HepG2 (cell line): ENCODE data around the gene PKNOX2. TPM values are rescaled to one million over a fixed set of nuclear protein-coding genes. Genes with fewer than 3 reads are reported as not detected.
A peak's percentile ranks its signal among the peaks of the same experiment; 100 is the strongest.

ENCODE experiments used
- ATAC-seq: fragments of 200-7000 bp; cut with Tn5 transposase; 3 replicates; pipeline ENCODE4 v1.9.1; 2020; ENCODE audit warnings: mild to moderate bottlenecking, moderate library complexity
- BruUV-seq: library from RNA; stranded (reverse); fragments of 400-500 nt; replicated peaks from 2 replicates; lab custom pipeline; 2021; lab: Mats Ljungman, UMichigan
- CTCF ChIA-PET: fragments of 300-600 bp; formaldehyde crosslinking; extraction: SDS; loops from one replicate; lab custom pipeline; 2021; ENCODE audit warnings: low total read pairs, inconsistent platforms, low intra/inter-chr PET ratio; lab: Yijun Ruan, JAX
- POLR2A ChIA-PET: fragments of 350-600 bp; sonication (Branson Sonifier 250); formaldehyde crosslinking; loops from one replicate; lab custom pipeline; 2020; ENCODE audit warnings: antibody characterized with exemption, inconsistent platforms; lab: Yijun Ruan, JAX
- DNase-seq: peaks from one replicate; pipeline ENCODE4 v3.0.0-alpha.2; 2015; ENCODE audit warnings: low spot score
- FAIRE-seq: peaks from 3 replicates; lab custom pipeline; 2011; peaks lifted over from hg19 to GRCh38; lab: Jason Lieb, UNC
- H2AFZ ChIP-seq: one replicate; pipeline ENCODE4 v1.6.1; 2011; ENCODE audit warnings: low read length, inconsistent platforms
- H3K27ac ChIP-seq: fragments of 300-600 bp; 3 replicates; pipeline ENCODE4 v1.8.0; 2011; ENCODE audit warnings: mixed run types, mild to moderate bottlenecking, mixed read lengths, low read length, inconsistent platforms; ENCODE audit not compliant: insufficient read depth; ENCODE audit errors: extremely low read length
- H3K27me3 ChIP-seq, 2 experiments: fragments of 200-600 bp in 1 of 2; 2 replicates in 1 of 2; 3 replicates in 1 of 2; pipeline versions ENCODE4 v1.6.0 to v1.8.0; 2011; ENCODE audit warnings: low read length in 2 of 2, mild to moderate bottlenecking in 2 of 2, moderate library complexity in 2 of 2, inconsistent platforms in 1 of 2; ENCODE audit not compliant: insufficient read depth in 2 of 2, control insufficient read depth in 1 of 2
- H3K36me3 ChIP-seq, 2 experiments: fragments of 200-600 bp in 1 of 2; replicated peaks in 1 of 2; 2 replicates in 1 of 2; 3 replicates in 1 of 2; pipeline versions ENCODE4 v1.5.1 to v1.8.0; 2011; ENCODE audit warnings: low read length in 2 of 2, inconsistent platforms in 1 of 2; ENCODE audit not compliant: insufficient read depth in 2 of 2, control insufficient read depth in 1 of 2
- H3K4me1 ChIP-seq: 2 replicates; pipeline ENCODE4 v1.5.1; 2012; ENCODE audit warnings: low read length, inconsistent platforms; ENCODE audit not compliant: insufficient read depth
- H3K4me2 ChIP-seq: 2 replicates; pipeline ENCODE4 v1.6.0; 2011; ENCODE audit warnings: low read depth, low read length, inconsistent platforms
- H3K4me3 ChIP-seq, 3 experiments: fragments of 200-600 bp in 1 of 3; sonication (generic), shearing (Covaris generic) in 1 of 3; replicated peaks in 1 of 3; 2 replicates each; pipeline ENCODE4 v1.5.1; 2011 to 2016; ENCODE audit warnings: low read length in 3 of 3, inconsistent platforms in 2 of 3, low read depth in 2 of 3, mild to moderate bottlenecking in 2 of 3, control low read depth in 1 of 3, mixed read lengths in 1 of 3; ENCODE audit not compliant: insufficient read depth in 1 of 3
- H3K79me2 ChIP-seq: one replicate; pipeline ENCODE4 v1.6.1; 2011; ENCODE audit warnings: low read length, inconsistent platforms; ENCODE audit not compliant: insufficient read depth
- H3K9ac ChIP-seq: 2 replicates; pipeline ENCODE4 v1.6.0; 2011; ENCODE audit warnings: mild to moderate bottlenecking, low read depth, low read length, inconsistent platforms; ENCODE audit not compliant: insufficient read depth
- H3K9me3 ChIP-seq: 2 replicates; pipeline ENCODE4 v1.5.1; 2012; ENCODE audit warnings: mild to moderate bottlenecking, low read length
- H4K20me1 ChIP-seq: 2 replicates; pipeline ENCODE4 v1.6.0; 2011; ENCODE audit warnings: inconsistent platforms, mild to moderate bottlenecking, low read length, moderate library complexity; ENCODE audit not compliant: insufficient read depth
- GATA4 ChIP-seq: sonication (generic); IDR thresholded peaks from 2 replicates; pipeline ENCODE4 v1.6.1; 2016; ENCODE audit warnings: antibody characterized with exemption, low read depth, borderline replicate concordance
- HIVEP1 ChIP-seq: sonication (generic); formaldehyde crosslinking; IDR thresholded peaks from 2 replicates; pipeline ENCODE4 v1.4.0; 2020; ENCODE audit warnings: mild to moderate bottlenecking, missing genetic modification reagents
- KAT7 ChIP-seq: IDR thresholded peaks from 2 replicates; pipeline ENCODE4 v1.6.1; 2018; ENCODE audit warnings: borderline replicate concordance, missing compliant biosample characterization
- KLF12 ChIP-seq: sonication (generic); formaldehyde crosslinking; IDR thresholded peaks from 2 replicates; pipeline ENCODE4 v1.4.0; 2020; ENCODE audit warnings: missing genetic modification reagents, borderline replicate concordance
- MBD4 ChIP-seq: IDR thresholded peaks from 2 replicates; pipeline ENCODE4 v1.6.1; 2012; ENCODE audit warnings: low read length, inconsistent platforms, borderline replicate concordance
- RNF2 ChIP-seq: fragments of 450-650 bp; conservative IDR thresholded peaks from 2 replicates; pipeline ENCODE4 v1.6.1; 2016; ENCODE audit warnings: low read depth
- SNAPC5 ChIP-seq: sonication (generic); formaldehyde crosslinking; IDR thresholded peaks from 2 replicates; pipeline ENCODE4 v1.8.1; 2023; ENCODE audit warnings: mild to moderate bottlenecking, missing genetic modification reagents, borderline replicate concordance
- SRSF4 ChIP-seq: fragments of 200-400 bp; formaldehyde crosslinking; IDR thresholded peaks from one replicate; pipeline ENCODE4 v1.6.1; 2018; ENCODE audit warnings: mild to moderate bottlenecking, low read depth, low read length, moderate library complexity; ENCODE audit not compliant: poor library complexity, severe bottlenecking
- STAG1 ChIP-seq: sonication (generic); formaldehyde crosslinking; IDR thresholded peaks from 2 replicates; pipeline ENCODE4 v1.4.0; 2020; ENCODE audit warnings: missing genetic modification reagents
- ZMYM3 ChIP-seq: sonication (generic); formaldehyde crosslinking; IDR thresholded peaks from 2 replicates; pipeline ENCODE4 v1.5.1; 2020; ENCODE audit warnings: mild to moderate bottlenecking, missing genetic modification reagents
- ZNF121 ChIP-seq: sonication (generic); formaldehyde crosslinking; IDR thresholded peaks from 2 replicates; pipeline ENCODE4 v1.5.0; 2020; ENCODE audit warnings: mild to moderate bottlenecking, missing genetic modification reagents
- ZNF3 ChIP-seq: IDR thresholded peaks from 2 replicates; pipeline ENCODE4 v1.7.0; 2017; ENCODE audit warnings: inconsistent platforms
- ZNF558 ChIP-seq: sonication (generic); formaldehyde crosslinking; IDR thresholded peaks from 2 replicates; pipeline ENCODE4 v1.9.0; 2022; ENCODE audit warnings: mild to moderate bottlenecking, missing genetic modification reagents, borderline replicate concordance
- ZNF768 ChIP-seq: sonication (generic); formaldehyde crosslinking; IDR thresholded peaks from 2 replicates; pipeline ENCODE4 v1.4.0; 2020; ENCODE audit warnings: missing genetic modification reagents
- WGBS: methylation state at CpG from one replicate; pipeline ENCODE4 v1.1.6; 2017; ENCODE audit warnings: low lambda C conversion rate; 5-methylcytosine and 5-hydroxymethylcytosine counted together
- in situ Hi-C: cut with HindIII; loops from 2 replicates; pipeline ENCODE4 v1.10.0; 2017; ENCODE audit warnings: low pct_unique_long_range_greater_than_20kb; ENCODE audit not compliant: extremely low pct_ligation_motif_present
- intact Hi-C: fragments of 100-400 bp; cut with micrococcal nuclease; formaldehyde crosslinking; loops from one replicate; pipeline ENCODE4 v1.10.0; 2022; ENCODE audit not compliant: unreplicated experiment
- polyA plus RNA-seq, 8 experiments: library from polyadenylated mRNA; depleted of rRNA in 3 of 8; stranded (reverse) in 7 of 8; unstranded in 1 of 8; fragments of >200 nt; fragmentation: Illumina TruSeq in 4 of 8; extraction: Trizol in 4 of 8; gene quantifications; 2 replicates each; pipeline versions ENCODE4 v1.2.1 to v1.2.3, GENCODE V29; 2011 to 2016; ENCODE audit warnings: low read depth in 4 of 8, missing spikeins in 1 of 8, mixed read lengths in 1 of 8; ENCODE audit not compliant: insufficient read depth in 1 of 8
- total RNA-seq, 5 experiments: library from RNA; depleted of rRNA; stranded (reverse); fragments of >200 nt; fragmentation: Illumina TruSeq; extraction: Trizol; gene quantifications; 2 replicates each; pipeline ENCODE4 v1.2.3, GENCODE V29; 2016; ENCODE audit warnings: low read depth in 1 of 5
- TF ChIP-seq, protein P1 (sequence below): sonication (generic); formaldehyde crosslinking; IDR thresholded peaks from 2 replicates; pipeline ENCODE4 v1.5.1; 2020; ENCODE audit warnings: mild to moderate bottlenecking, missing genetic modification reagents, moderate library complexity

The PKNOX2 gene
- total and polyA plus RNA-seq, 2 of the 13 experiments (the other 11 are each of a cell fraction or from before 2014, with no cell fraction given), result not detected

GRCh38 chr11:125140233-125140632, 24.3 kb upstream of the PKNOX2 start:
- intact Hi-C loops, result loop anchor here (2.0 kb wide), 2 partner anchors 169 to 177 kb away; no protein-coding TSS in a partner anchor
- in situ Hi-C loops, result loop anchor here (5.0 to 10.0 kb wide), 2 partner anchors 48 to 165 kb away; no protein-coding TSS in a partner anchor
- CTCF ChIA-PET, result no interaction called here
- Histone ChIP-seq H3K36me3 (no peaks in the 10 kb centered on the region), H3K4me2 (no peak overlapping the region), H3K79me2 (no peaks in the 10 kb centered on the region), H3K9ac (no peak overlapping the region)
- TF ChIP-seq SNAPC5 (CRISPR knock-in tag) (no peak), KLF12 (CRISPR knock-in tag) (no peak), KAT7 (CRISPR knock-in tag) (no peak), MBD4 (no peak), STAG1 (CRISPR knock-in tag) (0 out of 2 replicates have a peak, but pooled peaks have one; percentile 8), ZNF768 (CRISPR knock-in tag) (0 out of 2 replicates have a peak, but pooled peaks have one; percentile 14), GATA4 (no peak), RNF2 (no peak), ZNF121 (CRISPR knock-in tag) (no peak), SRSF4 (no peak), ZNF3 (CRISPR knock-in tag) (no peak), HIVEP1 (CRISPR knock-in tag) (no peak), ZMYM3 (CRISPR knock-in tag) (no peak), ZNF558 (CRISPR knock-in tag) (no peak)
- TF ChIP-seq, protein P1, sequence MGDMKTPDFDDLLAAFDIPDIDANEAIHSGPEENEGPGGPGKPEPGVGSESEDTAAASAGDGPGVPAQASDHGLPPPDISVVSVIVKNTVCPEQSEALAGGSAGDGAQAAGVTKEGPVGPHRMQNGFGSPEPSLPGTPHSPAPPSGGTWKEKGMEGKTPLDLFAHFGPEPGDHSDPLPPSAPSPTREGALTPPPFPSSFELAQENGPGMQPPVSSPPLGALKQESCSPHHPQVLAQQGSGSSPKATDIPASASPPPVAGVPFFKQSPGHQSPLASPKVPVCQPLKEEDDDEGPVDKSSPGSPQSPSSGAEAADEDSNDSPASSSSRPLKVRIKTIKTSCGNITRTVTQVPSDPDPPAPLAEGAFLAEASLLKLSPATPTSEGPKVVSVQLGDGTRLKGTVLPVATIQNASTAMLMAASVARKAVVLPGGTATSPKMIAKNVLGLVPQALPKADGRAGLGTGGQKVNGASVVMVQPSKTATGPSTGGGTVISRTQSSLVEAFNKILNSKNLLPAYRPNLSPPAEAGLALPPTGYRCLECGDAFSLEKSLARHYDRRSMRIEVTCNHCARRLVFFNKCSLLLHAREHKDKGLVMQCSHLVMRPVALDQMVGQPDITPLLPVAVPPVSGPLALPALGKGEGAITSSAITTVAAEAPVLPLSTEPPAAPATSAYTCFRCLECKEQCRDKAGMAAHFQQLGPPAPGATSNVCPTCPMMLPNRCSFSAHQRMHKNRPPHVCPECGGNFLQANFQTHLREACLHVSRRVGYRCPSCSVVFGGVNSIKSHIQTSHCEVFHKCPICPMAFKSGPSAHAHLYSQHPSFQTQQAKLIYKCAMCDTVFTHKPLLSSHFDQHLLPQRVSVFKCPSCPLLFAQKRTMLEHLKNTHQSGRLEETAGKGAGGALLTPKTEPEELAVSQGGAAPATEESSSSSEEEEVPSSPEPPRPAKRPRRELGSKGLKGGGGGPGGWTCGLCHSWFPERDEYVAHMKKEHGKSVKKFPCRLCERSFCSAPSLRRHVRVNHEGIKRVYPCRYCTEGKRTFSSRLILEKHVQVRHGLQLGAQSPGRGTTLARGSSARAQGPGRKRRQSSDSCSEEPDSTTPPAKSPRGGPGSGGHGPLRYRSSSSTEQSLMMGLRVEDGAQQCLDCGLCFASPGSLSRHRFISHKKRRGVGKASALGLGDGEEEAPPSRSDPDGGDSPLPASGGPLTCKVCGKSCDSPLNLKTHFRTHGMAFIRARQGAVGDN (CRISPR knock-in tag), result peak; percentile 20; the same call in 1 of the 2 replicates
- TF ChIP-seq, all 625 proteins: peak for 3
- H3K9me3 ChIP-seq, result no peaks in the 10 kb centered on the region
- no peak for DNase-seq
- H3K27ac ChIP-seq, result no peak overlapping the region
- FAIRE-seq, result no peak
- ATAC-seq, result peak; percentile 44; the same call in 2 of the 3 replicates
- H2AFZ ChIP-seq, result no peak overlapping the region
- no peaks in the 10 kb centered on the region for H4K20me1 ChIP-seq
- BruUV-seq, result no TSS peak
- no peak overlapping the region for H3K4me3 ChIP-seq
- 24% methylated on average over 6 of the region's 8 CpGs for WGBS
- POLR2A ChIA-PET, result no interaction called here
- H3K4me1 ChIP-seq, result peaks cover 5% of the 10 kb centered on the region; the same call in 1 of the 2 replicates
- peaks cover 4 to 56% of the 10 kb centered on the region in 2 experiments for H3K27me3 ChIP-seq
